Measurements from ENCODE around the gene ODAPH. TPM values are rescaled to one million over a fixed set of nuclear protein-coding genes. Genes with fewer than 3 reads are reported as not detected.

Gene ODAPH
- total RNA-seq, 1 donor from 2014 or later = not detected

DNA sequence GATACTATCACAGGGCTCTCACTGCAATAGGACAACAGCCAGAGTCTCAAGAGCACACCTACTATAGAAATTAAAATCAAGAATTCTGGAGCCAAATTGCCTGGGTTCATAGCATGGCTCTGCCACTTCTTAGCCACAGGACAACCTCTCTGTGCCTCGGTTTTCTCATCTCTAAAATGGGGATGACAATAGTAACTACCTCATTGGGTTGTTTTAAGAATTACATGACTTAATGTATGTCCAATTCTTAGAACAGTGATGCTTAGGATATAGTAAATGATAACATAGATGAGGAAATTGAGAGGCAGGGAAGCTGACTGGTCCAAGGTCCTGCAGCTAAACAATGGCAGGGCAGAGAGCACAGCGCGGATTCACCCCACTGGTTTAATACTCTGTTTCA, 11.0 kb upstream of the ODAPH start:
- no peak for DNase-seq (ENCODE audit: low spot score)

DNA sequence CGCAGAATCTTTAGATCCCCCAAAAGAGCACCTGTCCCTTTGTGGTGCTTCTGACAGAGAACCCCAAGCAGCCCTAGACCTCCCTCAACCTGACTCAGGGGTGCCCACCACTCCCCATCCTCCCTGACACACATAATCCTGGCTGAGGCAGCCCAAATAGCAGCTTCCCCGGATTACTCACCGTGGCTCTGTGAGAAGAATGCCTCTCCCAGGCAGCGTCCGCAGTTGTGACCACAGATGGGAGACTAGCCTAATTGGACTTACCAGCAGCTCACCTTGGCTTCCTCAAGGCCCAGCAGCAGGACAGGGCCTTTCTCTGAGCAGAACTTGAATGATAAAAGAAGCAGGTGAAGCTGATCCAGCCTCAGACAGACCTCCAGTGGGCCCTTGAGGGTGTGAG, 10.3 kb upstream of the ODAPH start:
- no peak for DNase-seq (ENCODE audit: low spot score)

DNA sequence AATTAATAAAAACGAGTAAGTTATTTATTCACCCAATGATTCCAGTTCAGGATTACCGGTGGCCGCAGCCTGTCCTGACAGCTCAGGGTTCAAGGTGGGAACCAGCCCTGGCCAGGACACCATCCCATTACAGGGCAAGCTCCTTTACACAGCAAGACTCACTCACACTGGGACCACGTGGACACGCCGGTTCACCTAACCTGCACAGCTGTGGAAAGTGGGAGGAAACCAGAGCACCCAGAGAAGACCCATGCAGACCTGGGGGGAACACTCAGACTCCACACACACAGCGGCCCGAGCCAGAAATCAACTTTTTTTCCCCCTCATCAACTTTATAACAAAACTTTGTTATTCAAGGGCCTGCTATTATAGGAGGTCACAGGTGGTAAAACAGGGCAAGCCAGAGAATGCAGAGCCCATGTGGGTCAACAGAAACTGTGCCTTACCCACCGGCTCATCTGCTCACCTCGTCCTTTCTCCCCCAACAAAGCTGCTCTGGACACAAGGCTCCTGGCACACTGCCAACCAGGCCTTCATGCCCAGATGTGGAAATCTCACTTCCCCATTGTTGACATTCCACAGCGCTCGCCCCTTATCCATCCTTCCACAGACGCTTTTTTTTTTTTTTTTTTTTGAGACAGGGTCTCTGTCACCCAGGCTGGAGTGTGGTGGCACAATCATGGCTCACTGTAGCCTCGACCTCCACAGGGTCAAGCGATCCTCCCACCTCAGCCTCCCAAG, 8.0 kb upstream of the ODAPH start:
- peak; percentile 27 for DNase-seq (ENCODE audit: low spot score)

DNA sequence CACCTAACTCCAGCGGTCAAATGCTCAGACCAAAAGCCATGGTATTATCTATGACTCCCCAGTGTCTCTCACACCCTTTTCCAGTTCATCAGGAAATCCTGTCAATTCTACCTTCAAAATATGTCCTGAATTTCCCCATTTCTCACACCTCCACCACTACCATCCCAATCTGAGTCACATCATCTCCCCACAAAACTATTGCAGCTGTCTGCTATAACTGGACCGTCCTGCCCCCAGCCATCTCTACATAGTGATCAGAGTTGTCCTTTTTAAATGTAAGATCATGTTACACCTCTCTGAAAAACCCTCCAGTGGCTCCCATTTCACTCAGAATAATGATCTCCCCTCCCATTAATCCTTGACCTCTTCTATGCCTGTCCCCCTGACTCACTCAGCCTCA, 6.8 kb upstream of the ODAPH start:
- DNase-seq (ENCODE audit: low spot score) = no peak

DNA sequence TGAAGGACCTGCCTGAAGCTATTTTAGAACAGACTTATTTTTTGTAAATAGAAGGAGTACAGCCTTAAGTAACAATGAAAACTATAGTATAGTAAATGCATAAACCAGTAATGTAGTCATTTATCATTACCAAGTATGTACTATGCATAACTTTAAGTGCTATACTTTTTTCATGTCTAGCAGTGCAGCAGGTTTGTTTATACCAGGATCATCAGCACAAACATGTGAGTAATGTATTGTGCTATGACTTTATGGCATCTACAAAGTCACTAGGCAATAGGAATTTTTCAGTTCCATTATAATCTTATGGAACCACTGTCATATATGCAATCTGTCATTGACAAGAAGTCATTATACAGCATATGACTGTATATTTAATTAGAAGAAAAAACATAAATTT, 3.4 kb upstream of the ODAPH start:
- DNase-seq (ENCODE audit: low spot score) = no peak

DNA sequence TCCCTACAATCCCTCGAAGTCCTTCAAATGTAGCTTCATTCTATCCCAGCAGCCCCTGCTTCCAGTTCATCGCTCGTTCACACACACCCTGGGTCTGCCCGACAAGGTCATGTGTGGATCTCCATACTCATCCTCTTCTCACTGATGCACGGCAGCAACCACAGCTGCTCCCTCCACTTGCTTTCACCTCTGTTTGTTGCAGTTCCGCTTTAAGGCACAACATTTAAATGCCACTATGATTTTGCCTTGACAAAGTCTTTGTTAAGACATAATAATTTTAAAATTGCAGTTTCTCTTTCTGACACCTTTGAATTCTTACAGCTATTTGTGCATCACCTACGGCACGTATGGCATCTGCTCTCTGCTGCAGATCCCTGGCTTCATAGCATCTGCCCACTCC, 1.8 kb downstream of the ODAPH start:
- DNase-seq (ENCODE audit: low spot score) = no peak

DNA sequence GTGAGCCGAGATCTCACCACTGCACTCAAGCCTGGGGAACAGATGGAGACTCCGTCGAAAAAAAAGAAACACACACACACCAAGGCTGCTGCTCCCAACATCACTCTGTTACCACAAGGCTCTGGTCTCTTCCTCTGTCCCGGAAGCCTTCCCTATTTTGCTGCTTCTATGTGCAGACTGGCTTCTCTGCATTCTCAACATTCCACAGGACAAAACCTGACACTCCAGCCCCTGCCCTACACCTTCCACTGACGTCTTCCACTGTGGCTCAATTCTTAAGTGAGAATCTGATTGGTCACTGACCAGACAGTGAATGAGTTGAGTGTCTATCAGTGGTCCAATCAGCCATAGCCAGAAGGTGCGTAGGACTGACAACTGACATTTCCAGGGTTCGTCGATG, 5.9 kb downstream of the ODAPH start:
- no peak for DNase-seq (ENCODE audit: low spot score)

DNA sequence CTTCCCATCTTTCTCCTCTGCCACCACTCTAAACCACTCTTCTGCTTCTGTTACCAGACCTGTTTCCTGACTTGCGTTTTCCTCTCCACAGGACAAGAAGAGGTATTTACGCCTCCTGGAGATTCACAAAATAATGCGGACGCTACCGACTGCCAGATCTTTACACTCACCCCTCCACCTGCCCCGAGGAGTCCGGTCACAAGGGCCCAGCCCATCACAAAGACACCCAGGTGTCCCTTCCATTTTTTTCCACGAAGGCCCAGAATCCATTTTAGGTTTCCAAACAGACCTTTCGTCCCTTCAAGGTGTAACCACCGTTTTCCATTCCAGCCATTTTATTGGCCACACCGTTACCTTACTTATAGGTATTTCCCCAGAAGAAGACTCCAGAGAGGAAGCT, 8.2 kb downstream of the ODAPH start:
- no peak for DNase-seq (ENCODE audit: low spot score)

DNA sequence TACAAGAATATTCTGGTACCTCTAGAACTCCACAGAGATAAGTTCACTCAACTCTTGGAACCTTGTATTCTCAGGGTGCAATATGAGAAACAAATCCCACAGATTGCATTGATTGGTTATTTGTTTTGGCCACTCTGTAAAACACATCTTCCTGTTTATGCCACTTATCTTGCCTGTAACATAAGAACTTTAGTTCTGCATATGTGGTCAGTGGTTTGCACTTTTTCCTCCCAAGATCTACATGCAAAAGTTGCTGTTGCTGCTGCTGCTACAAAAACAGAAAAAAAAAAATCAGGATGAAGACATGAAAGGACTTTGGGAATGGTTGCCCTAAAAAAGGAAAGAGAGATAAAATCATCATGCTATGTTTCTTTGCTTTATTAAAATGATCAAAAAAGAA, 9.6 kb downstream of the ODAPH start:
- DNase-seq (ENCODE audit: low spot score) = no peak

DNA sequence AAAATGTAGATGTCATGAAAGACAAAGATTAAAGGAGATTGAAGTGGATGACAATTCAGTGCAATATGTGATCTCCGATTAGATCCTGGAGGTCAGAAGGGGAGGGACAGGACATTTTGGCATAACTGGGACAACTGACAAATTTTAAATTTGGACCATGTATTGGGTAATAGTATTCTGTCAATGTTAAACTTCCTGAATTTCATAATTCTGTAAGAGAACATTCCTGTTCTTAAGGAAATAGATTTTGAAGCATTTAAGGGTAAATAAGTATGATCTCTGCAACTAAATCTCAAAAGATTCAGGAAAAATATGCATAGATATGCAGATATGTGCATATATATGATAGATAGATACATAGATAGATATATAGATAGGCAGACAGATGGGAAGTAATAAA, 11.0 kb downstream of the ODAPH start:
- no peak for DNase-seq (ENCODE audit: low spot score)

DNA sequence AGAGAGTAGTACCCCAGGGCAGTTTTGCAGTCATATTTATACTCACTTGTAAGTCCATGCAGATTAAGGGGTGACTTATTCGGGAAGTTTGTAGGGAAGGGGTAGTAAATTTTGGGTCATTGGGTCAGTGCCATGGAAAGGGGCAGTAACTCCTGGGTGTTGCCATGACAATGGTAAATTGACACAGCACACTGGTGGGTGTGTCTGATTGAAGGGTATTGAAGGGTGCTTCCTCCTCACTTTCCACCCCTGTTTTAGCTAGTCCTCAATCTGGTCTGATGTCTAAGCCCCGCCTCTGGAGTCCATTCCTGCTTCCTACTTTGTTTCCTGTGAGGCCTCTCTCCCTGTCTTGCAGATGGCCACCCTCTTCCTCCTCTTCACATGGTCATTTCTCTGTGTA, 11.9 kb downstream of the ODAPH start:
- DNase-seq (ENCODE audit: low spot score) = no peak

DNA sequence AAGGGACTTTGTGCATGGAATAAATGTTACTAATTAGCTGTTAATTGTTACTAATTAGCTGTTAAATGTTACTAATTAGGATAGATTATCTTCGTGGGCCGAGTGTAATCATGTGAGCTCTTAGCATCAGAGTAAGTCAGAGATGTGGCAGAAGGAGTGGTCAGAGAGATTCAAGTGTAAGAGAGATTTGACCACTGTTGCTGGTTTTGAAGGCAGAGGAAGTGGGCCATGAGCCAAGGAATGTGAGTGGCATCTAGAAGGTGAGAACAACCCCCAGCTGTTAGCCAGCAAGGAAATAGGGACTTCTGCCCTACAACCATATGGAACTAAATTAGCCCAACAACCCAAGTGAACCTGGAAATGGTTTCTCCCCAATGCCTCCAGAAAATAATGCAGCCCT, 28.2 kb downstream of the ODAPH start:
- DNase-seq (ENCODE audit: low spot score) = no peak

DNA sequence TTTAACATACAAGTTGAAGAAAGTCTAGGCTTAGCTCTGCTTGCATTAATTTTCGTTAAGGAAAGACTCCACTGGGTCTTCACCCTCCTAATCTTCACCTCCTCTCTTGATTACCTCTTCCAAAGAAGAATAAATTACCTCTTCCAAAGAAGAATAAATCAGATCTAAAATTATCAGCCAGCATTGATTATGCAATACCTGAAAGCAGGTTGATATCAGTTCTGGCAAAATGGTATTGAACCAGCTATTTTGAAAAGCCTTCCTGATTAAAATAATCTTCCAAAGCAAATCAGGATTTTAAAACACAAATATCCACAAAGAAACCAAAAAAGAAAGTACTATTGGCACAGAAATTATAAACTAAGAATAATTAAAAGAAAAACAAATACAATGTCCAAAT, 37.5 kb downstream of the ODAPH start:
- DNase-seq (ENCODE audit: low spot score) = no peak

DNA sequence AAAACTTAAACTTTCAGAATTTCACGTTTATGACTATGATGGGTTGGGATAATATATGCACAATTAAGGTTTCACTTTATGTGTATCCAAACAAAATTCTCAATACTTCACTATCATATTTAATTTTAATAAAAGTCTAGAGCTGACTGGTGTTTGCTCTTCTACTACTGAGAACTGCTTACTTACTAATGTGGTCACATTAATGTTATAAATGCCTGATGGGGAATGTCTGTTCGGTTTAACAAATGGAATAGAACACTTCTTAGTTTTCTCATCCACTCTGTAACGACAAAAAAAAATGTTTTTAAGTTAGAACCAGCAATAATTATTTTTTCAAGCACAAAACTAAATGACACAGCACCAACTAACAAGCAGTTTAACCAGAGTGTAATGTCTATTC, 40.2 kb downstream of the ODAPH start:
- no peak for DNase-seq (ENCODE audit: low spot score)

DNA sequence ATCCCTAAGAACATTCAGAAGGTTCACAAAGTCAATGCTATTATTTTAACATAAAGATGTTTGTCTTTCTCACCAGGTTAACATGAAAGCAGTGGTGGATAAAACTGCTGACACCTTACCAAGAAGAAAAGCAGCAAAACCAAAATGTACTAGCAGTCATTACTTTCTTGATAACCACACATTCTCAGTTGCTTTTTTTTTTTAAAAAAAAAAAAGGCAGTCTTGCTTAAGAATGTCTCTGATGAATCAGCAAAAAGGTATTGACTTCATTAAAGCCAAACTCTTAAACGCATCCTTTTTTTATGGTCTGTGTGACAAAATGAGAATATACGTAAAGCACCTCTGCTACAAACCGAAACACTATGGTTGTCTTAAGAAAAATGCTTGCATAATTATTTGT, 42.5 kb downstream of the ODAPH start:
- no peak for DNase-seq (ENCODE audit: low spot score)

DNA sequence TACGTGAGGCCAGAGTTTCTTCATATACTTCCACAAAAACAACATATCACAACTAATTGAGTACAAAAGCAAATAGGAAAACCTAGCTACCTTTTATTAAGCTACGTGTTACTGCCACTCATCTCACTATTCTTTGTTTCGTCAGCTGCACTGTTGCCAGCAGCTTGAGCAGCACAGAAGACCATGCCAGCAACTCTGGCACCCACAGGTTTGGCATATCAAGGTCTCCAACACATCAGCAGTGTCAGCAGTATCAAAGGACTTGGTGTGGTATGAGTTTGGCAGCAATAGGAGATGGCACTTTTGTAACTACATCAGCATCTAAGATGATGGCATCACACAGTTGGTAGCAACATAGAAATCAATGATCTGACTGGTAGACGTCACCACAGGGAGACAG, 43.8 kb downstream of the ODAPH start:
- DNase-seq (ENCODE audit: low spot score) = no peak

DNA sequence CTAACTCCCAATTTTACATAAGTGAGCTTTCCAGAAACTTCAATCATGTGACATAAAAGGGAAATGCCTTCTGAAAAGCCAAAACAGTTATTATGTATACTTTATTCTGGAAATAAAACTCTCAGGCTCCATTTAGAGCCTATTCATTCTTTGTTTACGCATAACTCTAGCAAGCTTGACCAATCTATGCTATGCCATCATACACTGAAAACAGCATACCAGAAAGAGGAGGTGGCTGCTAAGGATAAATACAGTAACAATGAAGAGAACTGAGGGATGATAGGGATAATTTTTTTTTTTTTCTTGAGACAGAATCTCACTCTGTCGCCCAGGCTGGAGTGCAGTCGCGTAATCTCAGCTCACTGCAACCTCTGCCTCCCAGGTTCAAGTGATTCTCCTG, 50.1 kb downstream of the ODAPH start:
- no peak for DNase-seq (ENCODE audit: low spot score)

DNA sequence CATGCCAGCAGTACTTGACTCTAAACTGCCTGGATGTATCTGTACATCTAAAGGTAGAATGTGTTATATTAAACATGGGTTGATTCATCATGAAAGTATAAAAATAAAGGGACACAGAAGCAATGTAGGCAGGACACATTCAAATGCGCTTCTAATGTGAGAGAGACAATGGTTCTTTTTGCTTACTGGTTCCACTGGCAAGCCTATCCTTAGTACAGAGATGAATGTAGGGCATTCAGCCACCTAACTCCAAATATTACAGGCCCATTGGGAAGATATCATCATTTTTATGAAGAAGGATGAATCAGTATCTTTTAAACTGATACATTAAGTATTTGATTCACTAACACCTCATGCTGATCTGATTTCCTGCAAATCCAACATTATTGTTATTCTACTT, 56.4 kb downstream of the ODAPH start:
- no peak for DNase-seq (ENCODE audit: low spot score)

Other genes with a start within 250 kb of the ODAPH start
- gene RCHY1, start 41.7 kb upstream of the ODAPH start, total RNA-seq = 26.1 TPM
- 15.3 TPM for gene THAP6, start 41.6 kb upstream of the ODAPH start, total RNA-seq
- gene CDKL2, start 74.5 kb downstream of the ODAPH start, total RNA-seq = 2.4 TPM
- 146 TPM for gene G3BP2, start 117.3 kb downstream of the ODAPH start, total RNA-seq
- gene USO1, start 168.5 kb downstream of the ODAPH start, total RNA-seq = 66.8 TPM

Data from mucosa of gallbladder (tissue), 1 donor.